Activated CD8-positive, alpha-beta memory T cell treated with anti-CD3 and anti-CD28 coated beads, Interleukin-2, amount 50 U/mL, for 24 hours (primary cell): ENCODE data around the gene IAH1.

Experiments used
- DNase-seq: peaks from one replicate; pipeline ENCODE4 v3.0.0-alpha.2; 2020; ENCODE audit errors: extremely low read depth

Gene IAH1, protein sequence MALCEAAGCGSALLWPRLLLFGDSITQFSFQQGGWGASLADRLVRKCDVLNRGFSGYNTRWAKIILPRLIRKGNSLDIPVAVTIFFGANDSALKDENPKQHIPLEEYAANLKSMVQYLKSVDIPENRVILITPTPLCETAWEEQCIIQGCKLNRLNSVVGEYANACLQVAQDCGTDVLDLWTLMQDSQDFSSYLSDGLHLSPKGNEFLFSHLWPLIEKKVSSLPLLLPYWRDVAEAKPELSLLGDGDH

DNA sequence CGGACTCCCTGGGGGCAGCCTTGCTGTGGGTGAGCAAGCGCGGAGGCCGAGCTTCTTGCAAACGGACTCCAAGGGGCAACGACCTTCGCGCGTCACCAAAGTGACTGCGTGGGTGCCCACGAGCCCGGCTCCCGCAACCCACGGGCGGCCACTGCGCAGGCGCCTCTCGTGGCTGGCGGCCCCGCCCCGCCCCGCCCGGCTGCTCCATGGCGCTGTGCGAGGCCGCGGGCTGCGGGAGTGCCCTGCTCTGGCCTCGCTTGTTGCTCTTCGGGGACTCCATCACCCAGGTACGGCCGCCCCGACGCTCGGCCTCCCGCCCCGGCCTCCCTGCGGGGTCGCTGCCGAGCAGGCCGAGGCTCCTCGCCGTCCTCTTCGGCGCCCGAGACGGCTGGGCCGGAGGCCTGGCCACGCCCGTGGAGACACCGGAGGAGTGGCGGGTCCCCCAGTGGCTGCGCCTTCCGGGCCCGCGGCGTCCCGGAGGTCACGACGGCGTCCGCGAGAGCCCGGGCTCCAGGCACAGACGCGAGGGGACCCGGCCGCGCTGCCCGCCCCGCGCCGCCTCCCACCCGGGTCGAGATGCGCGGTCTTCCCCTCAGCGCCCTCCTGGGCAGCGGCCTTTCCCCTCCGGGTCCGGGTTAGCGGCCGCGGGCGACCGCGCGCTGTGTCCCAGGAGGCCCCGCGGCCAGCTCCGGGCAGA, at the start of gene IAH1:
Gene IAH1, plus strand, starts transcription at position 191 of the 697 bp plus-strand sequence. Its CDS starts 16 bp downstream, at position 207.
- DNase-seq: peak; percentile 34

DNA sequence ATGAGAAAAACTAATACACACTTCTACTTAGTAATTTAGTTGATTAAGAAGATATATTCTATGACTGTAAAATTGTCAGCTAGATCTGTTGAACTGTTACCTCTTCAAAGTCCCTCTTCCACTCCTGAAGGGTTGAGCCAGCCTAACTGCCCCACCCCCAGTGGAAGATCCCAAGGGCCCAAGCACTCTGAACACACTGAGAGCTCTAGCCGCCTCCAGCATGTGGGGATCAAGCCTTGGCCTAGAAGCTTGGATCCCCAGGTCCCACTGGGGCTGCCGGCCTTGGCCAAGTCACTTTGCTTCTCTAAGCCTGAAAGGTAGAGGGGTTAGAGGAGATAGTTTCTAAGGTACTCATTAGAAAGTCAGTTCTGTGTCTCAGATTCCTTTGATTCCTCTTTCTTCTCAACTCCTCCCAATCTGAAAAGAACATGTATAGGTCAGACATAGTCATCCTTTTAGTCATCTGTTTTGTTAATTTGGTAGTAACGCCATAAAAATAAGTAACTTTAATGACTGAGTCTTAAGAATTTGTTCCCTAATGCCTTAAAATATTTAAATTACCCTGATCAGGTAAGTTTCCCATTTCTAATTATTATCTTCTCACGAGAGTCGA, 45.3 kb upstream of the IAH1 start:
- DNase-seq: no peak

DNA sequence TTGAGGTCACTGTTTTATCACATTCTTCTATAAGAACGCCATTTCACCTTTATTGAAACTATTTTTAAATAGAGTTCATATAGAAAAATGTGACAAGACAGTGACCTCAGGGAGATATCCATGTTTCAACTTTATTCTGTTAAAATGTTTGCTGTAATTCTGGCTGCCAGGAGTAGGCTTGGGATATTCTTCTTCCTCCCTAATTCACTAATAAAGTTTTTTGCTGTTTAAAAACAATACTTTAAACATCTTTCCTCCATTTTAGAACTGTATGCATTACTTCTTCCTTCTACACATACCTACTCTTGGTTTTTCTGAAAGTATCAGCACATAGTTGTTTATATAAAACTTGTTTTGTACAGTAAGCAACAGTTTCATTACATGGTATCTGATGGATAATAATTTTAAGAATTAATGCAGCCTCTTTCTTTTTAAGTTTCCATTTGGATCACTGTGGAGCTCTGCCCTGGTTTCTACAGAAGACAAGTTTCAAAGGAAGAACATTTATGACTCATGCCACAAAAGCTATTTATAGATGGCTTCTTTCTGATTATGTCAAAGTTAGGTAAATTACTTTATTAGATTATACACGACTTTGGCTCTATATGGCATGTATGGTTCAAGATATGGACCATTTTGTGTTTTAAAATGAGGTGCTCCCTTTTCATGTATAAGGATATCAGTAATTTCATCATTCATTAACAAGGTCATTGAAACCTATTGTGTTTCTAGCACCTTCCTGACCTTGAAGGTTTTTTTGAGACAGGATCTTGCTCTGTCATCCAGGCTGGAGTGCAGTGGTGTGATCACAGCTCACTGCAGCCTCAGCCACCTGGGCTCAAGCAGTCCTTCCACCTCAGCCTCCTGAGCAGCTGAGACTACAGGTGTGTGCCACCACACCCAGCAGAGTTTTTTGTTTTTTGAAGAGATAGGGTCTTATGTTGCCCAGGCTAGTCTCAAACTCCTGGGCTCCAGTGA, 43.7 kb upstream of the IAH1 start:
- DNase-seq: no peak

DNA sequence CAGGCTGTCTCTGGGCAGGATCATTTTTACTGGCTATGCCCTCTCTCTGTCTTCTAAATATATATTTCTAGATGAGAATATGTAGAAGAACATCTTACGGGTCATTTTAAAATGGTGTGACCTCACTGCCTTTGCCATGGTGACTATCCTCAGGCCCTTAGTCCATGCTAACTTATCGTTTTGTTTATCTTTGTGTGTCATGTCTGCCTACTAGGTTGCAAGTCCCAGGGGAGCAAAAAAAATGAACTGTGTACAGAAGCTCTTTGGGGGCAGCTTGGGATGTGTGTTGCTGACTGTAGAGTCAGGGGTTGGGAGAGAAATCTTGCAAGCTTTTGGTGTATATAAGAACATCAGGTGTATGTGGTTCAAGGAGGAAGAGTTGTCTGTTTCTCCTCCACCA, 39.9 kb upstream of the IAH1 start:
- DNase-seq: no peak

DNA sequence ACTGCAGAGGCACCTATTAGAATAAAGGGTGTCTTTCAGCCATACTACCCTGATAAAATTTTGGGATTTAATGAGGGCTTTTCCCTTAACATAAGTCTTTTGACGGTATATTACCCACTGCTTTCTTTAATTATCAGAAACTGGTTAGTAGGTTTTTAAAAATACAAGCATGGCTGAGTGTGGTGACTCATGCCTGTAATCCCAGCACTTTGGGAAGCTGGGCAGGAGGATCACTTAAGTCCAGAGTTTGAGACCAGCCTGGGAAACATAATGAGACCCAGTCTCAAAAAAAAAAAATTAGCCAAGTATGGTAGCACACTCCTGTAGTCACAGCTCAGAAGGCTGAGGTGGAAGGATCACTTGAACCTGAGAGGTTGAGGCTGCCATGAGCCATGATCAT, 34.8 kb upstream of the IAH1 start:
- no peak for DNase-seq

DNA sequence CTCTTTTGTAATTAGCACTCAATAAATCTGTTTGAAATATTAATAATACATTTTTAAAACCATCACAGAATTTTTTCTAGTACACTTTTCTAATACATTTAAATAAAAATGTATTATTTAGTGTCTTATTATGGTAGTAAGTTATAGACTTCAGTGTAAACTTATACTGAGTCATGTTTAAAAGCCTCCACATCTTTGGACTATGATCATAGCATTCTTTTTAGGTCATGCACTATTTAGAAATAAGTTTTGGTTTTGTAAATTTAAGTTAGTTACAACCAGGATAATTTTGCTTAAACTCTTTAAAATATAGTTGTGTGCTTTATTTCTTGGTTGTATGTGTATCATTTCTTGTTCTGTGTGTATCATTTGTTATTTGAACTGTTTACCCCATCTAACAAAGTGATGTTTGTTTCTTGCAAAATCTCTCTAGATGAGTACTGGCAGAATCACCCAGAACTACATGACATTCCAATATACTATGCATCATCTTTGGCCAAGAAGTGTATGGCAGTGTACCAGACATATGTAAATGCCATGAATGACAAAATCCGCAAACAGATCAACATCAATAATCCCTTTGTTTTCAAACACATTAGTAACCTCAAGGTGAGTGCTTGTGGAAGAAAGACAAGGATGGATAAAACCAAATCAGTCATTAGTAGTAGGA, 34.2 kb upstream of the IAH1 start:
- DNase-seq: no peak

DNA sequence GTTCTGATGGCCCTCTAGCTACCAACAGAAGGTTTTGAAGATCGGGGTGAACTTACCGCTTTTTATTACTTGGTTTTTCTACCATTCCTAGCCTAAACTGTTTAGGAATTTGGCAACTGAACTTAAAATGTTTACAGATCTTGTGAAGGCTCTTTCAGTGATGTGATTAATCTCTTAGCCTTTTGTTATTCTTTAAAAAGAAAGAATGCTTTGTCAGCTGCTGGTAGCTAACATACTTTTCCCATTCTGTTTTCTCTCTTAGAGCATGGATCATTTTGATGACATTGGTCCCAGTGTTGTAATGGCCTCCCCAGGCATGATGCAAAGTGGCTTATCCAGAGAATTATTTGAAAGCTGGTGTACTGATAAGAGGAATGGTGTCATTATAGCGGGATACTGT, 32.8 kb upstream of the IAH1 start:
- no peak for DNase-seq

DNA sequence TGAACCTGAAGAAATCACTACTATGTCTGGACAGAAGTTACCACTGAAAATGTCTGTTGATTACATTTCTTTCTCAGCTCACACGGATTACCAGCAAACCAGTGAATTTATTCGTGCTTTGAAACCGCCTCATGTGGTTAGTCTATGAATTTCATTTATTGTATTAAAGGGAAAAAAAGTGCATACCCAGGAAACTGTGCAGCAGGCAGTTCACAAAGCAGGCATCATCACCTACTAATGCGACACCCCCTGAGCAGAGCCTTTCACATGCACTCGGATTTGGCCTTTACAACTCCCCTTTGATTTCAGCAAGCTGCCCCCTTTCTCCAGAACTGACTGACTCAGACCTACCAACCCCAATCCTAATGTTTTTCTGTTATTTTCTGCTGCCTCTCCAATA, 30.8 kb upstream of the IAH1 start:
- DNase-seq: no peak

DNA sequence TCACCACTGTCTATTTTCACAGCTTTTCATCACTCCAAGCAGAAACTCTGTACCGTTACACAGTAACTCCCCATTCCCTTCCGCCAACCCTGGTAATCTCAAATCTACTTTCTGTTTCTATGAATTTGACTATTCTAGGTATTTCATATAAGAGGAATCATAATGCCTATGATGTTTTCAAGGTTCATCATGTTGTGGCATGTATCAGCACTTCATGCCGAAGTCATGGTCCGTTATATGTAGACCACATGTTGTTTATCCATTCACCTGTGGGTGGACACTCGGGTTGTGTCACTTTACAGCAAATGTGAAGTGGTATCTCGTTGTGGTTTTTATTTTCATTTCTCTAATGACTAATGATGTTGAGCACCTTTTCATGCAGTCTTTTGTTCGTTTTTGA, 29.3 kb upstream of the IAH1 start:
- DNase-seq: no peak

DNA sequence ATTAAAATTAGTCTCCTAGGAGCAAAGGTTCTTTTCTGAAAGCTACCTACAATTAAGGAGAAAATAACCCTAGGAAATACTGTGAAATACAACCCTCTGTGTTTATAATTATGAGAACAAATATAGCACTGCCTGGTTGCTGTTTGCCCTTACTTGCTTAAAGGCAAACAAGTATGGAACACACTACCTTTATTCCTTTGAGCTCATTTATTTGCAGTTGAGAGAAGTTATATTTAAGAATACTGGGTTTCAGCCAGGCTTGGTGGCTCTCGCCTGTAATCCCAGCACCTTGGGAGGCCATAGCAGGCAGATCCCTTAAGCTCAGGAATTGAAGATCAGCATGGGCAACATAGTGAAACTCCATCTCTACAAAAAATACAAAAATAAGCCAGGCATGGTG, 23.1 kb upstream of the IAH1 start:
- no peak for DNase-seq

DNA sequence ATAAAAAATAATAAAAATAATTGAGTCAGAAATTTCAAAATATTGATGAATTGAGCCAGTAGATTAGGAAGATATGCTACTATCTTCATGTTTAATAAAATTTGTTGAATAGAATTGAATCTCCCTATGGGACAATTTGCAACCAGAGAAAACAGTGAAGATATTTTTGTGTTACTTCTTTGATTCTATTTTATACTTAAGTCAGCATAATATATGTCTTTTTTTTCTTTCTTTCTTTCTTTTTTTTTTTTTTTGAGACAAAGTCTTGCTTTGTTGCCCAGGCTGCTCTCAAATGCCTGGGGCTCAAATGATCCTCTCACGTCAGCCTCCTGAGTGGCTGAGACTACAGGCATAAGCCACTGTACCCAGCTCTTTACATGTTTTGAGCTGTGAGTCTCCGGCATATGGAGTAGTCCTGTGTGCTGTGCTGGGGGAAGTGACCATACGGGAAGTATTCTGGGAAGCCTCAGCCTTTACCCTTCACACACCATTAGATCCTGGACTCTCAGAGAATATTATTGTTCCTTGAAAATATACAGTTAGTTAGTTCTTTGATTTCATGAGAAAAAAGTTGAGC, 13.8 kb upstream of the IAH1 start:
- no peak for DNase-seq

DNA sequence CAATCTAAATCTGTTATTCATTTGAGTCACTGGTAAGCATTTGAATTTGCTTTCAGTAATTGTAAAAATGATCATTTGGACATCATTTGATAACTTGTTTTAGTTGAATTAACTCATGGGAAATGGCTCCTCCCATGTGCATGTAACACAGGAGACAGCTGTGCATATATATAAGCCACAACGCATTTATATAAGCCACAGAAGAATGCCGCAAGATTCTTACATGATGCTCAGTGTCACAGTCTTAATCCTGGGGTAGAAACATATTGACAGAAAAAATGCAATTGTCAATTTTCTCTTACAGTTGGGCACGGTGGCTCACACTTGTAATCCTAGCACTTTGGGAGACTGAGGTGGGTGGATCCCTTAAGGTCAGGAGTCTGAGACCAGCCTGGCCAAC, 13.3 kb upstream of the IAH1 start:
- DNase-seq: no peak

DNA sequence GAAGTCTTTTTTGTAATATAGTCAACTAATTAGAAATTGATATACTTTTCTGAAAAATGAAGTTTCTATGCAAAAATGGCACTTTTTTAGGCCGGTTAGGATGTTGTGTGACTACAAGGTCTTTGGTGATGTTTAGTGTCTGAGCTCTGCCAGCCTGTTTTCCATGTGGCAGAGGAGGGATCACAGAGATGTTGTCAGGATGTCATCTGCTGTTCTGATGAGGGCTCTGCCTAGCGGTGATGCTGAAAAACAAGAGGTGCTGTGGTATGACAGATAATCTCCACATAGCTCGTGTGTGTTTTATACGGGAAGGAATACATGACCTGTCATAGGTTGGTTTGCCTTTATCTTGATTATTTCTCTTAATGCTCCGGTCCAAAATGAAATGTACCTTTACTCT, 12.0 kb upstream of the IAH1 start:
- DNase-seq: no peak

DNA sequence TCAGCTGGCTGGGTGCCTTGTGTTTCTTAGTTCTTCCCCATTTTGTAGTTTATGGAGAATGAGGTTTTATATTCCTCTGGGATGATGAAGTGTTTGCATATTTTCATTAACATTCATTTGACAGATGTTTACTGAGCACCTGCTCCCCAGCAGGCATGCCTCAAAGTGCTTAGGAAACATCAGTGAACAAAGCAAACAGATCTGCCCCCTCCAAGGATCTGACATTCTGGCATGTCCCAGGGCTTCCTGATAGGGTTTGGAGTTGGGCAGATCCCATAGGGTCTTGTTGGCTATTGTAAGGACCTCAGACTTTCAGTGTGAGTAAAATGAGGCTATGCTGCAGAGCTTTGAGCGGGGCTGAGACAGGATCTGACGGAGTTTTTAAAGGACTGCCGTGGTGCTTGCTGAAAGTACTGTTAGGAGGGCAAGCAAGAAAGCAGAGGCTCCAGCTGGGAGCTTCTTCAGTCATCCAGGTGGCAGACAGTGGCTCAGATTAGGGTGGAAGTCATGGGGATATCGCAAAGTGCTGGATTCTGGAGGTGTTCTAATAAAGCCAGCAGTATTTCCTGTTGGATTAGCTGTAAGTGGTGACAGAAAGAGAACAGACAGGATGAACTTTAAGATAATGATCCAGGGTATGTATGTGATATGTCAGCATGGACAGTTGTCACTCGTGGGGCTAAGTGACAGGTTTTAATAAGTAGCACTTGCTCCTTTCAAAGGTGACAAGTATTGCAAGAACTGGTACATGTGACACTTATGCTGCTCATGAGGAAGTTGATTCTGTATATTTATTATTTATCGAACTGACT, 11.3 kb upstream of the IAH1 start:
- no peak for DNase-seq

DNA sequence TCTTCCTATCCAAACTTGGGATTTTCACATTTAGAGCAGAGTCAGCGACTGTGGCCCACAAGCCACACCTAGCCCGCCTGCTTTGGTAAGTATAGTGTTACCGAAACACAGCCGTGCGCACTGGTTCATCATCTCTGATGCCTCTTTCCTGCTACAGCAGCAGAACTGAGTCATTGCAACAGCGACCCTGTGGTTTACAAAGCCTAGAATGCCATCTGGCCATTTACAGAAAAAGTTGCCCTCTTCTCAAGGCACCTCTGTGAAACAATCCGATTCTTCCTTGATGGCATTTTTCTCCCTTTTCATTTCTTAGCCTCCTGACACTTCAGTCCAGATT, 10.7 kb upstream of the IAH1 start:
- DNase-seq: no peak

DNA sequence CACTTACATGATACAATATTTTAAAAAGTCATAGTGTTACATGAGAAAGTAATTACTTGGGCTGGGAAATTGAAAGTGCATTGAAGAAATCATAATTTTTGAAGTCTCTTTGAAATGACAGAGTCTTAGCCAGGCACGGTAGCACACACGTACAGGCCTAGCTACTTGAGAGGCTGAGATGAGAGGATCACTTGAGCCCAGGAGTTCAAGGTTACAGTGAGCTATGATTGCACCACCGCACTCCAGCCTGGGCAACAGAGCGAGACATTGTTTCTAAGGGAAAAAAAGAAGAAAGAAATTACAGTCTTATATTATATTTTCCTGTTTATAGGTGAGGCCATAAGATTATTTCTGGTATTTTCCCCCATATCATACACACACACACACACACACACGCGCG, 9.2 kb upstream of the IAH1 start:
- no peak for DNase-seq

DNA sequence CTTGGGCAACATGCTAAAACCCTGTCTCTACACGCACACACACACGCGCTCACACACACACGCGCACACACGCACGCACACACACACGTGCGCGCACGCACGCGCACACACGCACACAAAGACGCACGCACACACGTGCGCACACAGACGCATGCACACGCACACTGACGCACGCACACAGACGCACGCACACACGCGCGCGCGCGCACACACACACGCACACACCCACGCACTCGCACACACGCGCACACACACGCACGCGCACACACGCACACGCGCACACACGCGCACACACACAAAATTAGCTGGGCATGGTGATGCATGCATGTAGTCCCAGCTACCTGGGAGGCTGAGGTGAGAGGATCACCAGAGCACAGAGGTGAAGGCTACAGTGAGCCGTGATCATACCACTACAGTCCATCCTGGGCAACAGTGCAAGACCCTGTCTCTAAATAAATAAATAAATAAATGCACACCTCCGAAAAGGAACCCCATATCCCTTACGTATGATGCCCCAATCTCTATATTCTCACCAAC, 8.1 kb upstream of the IAH1 start:
- DNase-seq: no peak

DNA sequence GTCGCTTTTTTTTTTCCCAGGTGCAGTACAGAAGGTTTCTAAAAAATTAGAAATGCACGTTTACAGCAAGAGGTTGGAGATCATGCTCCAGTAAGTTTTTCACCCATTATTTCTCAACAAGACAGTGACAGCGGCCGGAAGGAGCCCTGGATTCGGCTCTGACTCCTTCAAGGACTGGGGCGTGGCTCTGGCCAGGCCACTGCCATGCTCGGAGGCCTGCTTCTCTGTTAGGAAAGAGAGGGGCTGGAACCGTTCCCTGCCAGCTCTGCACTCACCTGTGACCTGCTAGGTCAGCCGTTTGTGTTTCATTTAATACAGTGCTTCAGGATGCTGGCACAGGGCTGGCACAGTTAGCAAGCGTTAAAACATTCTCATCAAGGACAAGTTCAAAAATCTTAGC, 6.7 kb upstream of the IAH1 start:
- no peak for DNase-seq

DNA sequence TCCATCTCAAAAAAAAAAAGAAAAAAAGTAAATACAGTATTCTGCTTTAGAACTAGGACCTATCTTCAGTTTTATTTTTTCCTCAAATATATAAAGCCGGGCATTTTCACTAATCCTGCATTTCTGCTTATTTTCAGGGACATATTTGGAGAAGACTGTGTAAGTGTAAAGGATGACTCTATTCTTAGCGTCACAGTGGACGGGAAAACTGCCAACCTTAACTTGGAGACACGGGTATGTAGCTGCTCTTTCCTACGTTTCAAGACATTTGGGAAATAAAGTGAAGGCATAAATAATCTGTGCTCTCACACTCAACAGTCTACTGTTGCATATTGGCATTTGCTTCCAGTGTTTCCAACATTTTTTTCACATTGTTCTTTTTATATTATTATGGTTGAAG, 3.1 kb upstream of the IAH1 start:
- no peak for DNase-seq

DNA sequence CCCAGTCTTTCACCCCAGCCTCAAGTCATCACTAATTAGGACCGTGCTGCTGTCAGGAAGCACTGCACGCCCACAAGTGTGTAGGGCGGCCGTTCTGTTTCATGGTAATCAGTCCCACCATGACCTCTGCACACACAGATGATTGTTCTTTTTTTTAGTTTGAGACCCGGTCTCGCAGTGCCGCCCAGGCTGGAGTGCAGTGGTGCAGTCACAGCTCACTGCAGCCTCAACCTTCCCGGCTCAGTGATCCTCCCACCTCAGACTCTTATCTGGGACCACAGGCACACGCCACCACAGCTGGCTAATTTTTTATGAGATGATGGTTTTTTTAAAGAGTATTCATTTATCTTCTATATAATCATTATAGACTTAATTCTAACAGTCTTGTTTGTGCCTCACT, 1.8 kb upstream of the IAH1 start:
- DNase-seq: no peak
